Measurements from ENCODE around the gene NOP16. TPM values are rescaled to one million over a fixed set of nuclear protein-coding genes. Genes with fewer than 3 reads are reported as not detected.

NOP16 gene
- total and polyA plus RNA-seq, 2 donors from 2014 or later, result 18.1 to 32.1 TPM

DNA sequence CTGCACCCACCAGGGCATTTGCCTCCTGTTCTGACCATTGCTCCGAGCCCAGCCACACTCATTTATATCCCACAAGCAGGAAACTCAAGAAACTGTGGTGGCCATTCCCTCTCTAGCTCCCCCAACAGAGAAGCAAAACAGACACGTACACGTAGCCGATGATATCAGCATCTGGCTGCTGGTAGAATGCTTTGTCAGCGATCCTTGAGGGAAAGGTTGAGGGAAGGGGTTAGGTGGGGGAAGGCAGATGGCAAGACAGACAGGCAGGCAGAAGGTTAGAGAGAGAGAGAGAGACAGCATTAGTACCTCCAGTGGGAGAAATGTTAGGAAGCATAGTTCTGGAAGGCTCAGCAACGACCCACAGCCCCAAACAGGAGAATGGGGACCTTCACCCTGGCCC lies 7.9 kb upstream of the NOP16 start:
- FAIRE-seq, result no peak

GRCh38 chr5:176394881-176395675 lies 6.7 kb upstream of the NOP16 start:
- Histone ChIP-seq H3K36me3 (ENCODE audit: control insufficient read depth in 2 of 3, insufficient read depth in 3 of 3, low read length in 3 of 3) (peaks cover 0 to 30% (median 17%) of the 10 kb centered on the region in 3 donors), H3K9me3 (ENCODE audit: control insufficient read depth in 2 of 3, insufficient read depth in 1 of 3, low read length in 3 of 3) (no peaks in the 10 kb centered on the region), H3K27ac (ENCODE audit: low read depth in 2 of 2, low read length in 2 of 2) (no peak overlapping the region), H3K9ac (ENCODE audit: low read length in 3 of 3) (no peak overlapping the region), H3K27me3 (ENCODE audit: control insufficient read depth, insufficient read depth, low read length) (no peaks in the 10 kb centered on the region), H3K4me1 (ENCODE audit: control insufficient read depth in 2 of 3, insufficient read depth in 2 of 3, low read depth in 1 of 3, low read length in 3 of 3) (peaks cover 0 to 4% (median 0%) of the 10 kb centered on the region in 3 donors), H3K4me3 (ENCODE audit: low read length in 3 of 3) (no peak overlapping the region)
- no peak for FAIRE-seq
- TF ChIP-seq, protein P1, sequence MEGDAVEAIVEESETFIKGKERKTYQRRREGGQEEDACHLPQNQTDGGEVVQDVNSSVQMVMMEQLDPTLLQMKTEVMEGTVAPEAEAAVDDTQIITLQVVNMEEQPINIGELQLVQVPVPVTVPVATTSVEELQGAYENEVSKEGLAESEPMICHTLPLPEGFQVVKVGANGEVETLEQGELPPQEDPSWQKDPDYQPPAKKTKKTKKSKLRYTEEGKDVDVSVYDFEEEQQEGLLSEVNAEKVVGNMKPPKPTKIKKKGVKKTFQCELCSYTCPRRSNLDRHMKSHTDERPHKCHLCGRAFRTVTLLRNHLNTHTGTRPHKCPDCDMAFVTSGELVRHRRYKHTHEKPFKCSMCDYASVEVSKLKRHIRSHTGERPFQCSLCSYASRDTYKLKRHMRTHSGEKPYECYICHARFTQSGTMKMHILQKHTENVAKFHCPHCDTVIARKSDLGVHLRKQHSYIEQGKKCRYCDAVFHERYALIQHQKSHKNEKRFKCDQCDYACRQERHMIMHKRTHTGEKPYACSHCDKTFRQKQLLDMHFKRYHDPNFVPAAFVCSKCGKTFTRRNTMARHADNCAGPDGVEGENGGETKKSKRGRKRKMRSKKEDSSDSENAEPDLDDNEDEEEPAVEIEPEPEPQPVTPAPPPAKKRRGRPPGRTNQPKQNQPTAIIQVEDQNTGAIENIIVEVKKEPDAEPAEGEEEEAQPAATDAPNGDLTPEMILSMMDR (IDR thresholded peaks at IDR 0.05; ENCODE audit: borderline replicate concordance, extremely low read depth, insufficient read depth), result no peak
- intact Hi-C loops (cut with DNase I), result no loop called here
- DNase-seq, result peak in 1 of 5 donors; percentile 36

More for the DNA sequence above, 7.9 kb upstream of the NOP16 start:
- H3K4me1 ChIP-seq (ENCODE audit: control insufficient read depth in 2 of 3, insufficient read depth in 2 of 3, low read depth in 1 of 3, low read length in 3 of 3), result peaks cover 0 to 4% (median 0%) of the 10 kb centered on the region in 3 donors
- peaks cover 0 to 23% (median 15%) of the 10 kb centered on the region in 3 donors for H3K36me3 ChIP-seq (ENCODE audit: control insufficient read depth in 2 of 3, insufficient read depth in 3 of 3, low read length in 3 of 3)
- TF ChIP-seq, protein P1 (IDR thresholded peaks at IDR 0.05; ENCODE audit: borderline replicate concordance, extremely low read depth, insufficient read depth), result no peak
- intact Hi-C loops (cut with DNase I), result no loop called here
- no peaks in the 10 kb centered on the region for H3K27me3 ChIP-seq (ENCODE audit: control insufficient read depth, insufficient read depth, low read length)
- no peak overlapping the region for H3K4me3 ChIP-seq (ENCODE audit: low read length in 3 of 3)
- H3K9me3 ChIP-seq (ENCODE audit: control insufficient read depth in 2 of 3, insufficient read depth in 1 of 3, low read length in 3 of 3), result no peaks in the 10 kb centered on the region
- peak in 2 of 5 donors; percentile 19 to 37 for DNase-seq
- H3K9ac ChIP-seq (ENCODE audit: low read length in 3 of 3), result no peak overlapping the region
- H3K27ac ChIP-seq (ENCODE audit: low read depth in 2 of 2, low read length in 2 of 2), result no peak overlapping the region

DNA sequence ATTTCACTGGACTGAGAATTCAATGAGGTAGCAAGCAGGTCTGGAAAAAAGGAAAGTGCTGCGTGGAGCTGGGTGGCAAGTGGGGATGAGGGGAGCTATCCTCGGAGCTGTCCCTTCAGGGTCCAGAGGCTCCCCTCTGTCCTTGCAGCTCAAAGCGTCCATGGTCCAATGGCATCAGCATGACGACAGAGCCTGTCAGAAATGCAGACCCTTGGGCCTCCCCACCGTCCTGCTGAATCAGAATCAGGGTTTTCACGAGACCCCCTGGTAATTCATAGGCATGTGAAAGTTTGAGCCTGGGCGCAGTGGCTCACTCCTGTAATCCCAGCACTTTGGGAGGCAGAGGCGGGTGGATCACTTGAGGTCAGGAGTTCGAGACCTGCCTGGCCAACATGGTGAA lies 5.7 kb upstream of the NOP16 start:
- Histone ChIP-seq H3K36me3 (ENCODE audit: control insufficient read depth in 2 of 3, insufficient read depth in 3 of 3, low read length in 3 of 3) (peaks cover 0 to 30% (median 17%) of the 10 kb centered on the region in 3 donors), H3K27ac (ENCODE audit: low read depth in 2 of 2, low read length in 2 of 2) (no peak overlapping the region), H3K4me1 (ENCODE audit: control insufficient read depth in 2 of 3, insufficient read depth in 2 of 3, low read depth in 1 of 3, low read length in 3 of 3) (peaks cover 0 to 4% (median 0%) of the 10 kb centered on the region in 3 donors), H3K9ac (ENCODE audit: low read length in 3 of 3) (no peak overlapping the region), H3K27me3 (ENCODE audit: control insufficient read depth, insufficient read depth, low read length) (no peaks in the 10 kb centered on the region), H3K4me3 (ENCODE audit: low read length in 3 of 3) (no peak overlapping the region), H3K9me3 (ENCODE audit: control insufficient read depth in 2 of 3, insufficient read depth in 1 of 3, low read length in 3 of 3) (no peaks in the 10 kb centered on the region)
- TF ChIP-seq, protein P1 (IDR thresholded peaks at IDR 0.05; ENCODE audit: borderline replicate concordance, extremely low read depth, insufficient read depth), result no peak
- intact Hi-C loops (cut with DNase I), result no loop called here
- DNase-seq (no peak), FAIRE-seq (no peak)
